Embryonic facial prominence (tissue), 1 donor: ENCODE measurements around the gene ZBTB2.

Experiments
- DNase-seq: peaks from one replicate; pipeline ENCODE4 v3.0.0-alpha.2; 2016; ENCODE audit errors: extremely low spot score

The ZBTB2 gene, protein sequence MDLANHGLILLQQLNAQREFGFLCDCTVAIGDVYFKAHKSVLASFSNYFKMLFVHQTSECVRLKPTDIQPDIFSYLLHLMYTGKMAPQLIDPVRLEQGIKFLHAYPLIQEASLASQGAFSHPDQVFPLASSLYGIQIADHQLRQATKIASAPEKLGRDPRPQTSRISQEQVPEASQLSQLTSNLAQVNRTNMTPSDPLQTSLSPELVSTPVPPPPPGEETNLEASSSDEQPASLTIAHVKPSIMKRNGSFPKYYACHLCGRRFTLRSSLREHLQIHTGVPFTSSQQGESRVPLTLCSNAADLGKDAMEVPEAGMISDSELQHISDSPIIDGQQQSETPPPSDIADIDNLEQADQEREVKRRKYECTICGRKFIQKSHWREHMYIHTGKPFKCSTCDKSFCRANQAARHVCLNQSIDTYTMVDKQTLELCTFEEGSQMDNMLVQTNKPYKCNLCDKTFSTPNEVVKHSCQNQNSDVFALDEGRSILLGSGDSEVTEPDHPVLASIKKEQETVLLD

DNA sequence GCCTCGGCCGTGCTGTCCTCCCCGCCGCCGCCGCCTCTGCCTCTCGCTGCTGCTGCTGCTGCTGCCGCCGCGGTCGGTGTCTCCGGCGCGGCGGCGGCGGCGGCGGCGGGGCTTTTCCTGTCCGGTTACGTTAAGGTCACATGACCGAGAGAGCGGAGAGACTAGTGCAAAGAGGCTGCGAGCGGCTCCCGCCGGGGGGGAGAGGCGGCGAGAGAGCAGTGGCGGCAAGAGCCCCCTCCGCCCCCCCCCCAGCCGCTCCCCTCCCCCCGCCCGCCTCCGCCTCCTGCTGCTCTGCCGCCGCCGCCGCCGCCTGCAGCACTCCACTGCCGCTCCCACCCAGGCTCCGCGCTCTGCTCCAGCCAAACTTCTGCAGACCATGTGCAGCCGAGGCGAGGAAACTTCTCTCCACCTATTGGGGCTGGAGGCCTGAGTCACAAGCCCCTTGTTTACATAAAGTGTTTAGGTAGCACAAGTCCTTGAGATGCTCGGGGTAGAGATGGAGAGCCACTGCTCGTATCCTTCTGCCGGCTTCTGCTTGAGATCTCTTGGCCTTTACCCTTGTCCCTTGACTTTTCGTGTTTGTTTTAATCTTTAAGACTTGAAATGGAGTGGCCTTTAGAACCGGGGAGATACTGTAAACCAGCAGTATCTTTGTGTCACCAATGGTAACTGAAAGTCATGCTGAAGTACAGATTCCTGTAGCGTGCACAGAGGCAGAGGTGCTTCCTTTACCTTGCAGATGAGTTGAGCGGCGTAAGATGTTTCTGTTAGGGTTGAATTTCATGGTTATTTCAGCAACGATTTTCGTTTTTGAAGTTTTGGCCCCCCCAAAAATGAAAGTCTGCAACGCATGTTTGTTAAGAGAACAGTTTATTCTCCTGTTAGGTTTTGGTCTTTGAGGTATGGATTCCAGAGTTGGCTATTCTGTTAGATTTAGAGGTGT is at the start of gene ZBTB2:
Gene ZBTB2 (minus strand): TSS at position 89 of the 943 bp plus-strand sequence. CDS start 17,922 bp downstream, outside the sequence.
- peak; percentile 52 for DNase-seq

DNA sequence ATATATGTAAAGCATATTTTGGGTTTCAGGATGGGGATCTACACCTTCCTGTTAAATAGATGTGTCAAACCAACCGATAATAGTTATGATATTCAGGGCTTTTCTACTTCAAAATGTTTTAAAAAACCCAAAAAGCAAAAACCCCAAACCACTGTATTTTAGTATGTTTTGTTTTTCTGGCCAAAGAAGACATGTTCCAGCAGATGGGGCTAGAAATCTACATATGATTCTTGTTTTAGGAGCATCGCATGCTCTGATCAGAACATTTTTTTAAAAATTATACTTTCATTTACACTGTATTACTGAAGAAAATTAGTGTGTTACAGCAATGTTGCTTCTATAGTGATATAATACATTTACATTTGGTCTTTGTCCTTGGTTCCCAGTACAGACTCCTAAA is 49.6 kb upstream of the ZBTB2 start:
- no peak for DNase-seq

DNA sequence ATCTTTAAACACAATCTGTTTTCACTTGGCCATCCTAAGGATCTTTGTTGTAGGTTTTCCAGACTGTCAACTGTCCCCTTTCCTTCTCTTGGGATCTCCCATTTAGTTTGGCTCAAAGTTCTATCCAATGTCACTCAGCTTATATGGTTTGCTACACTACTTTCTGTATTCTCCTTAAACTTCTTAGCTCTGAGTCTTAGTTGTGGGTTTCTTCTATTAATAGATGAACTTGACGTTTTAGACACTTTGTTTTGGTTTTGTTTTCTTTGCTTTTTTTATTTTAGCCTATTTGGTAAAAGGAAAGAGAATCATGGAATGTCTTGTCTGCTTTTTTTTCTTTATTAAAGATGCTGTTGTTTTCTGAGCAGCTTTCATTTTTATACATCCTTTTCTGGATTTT is 49.1 kb upstream of the ZBTB2 start:
- DNase-seq: no peak

DNA sequence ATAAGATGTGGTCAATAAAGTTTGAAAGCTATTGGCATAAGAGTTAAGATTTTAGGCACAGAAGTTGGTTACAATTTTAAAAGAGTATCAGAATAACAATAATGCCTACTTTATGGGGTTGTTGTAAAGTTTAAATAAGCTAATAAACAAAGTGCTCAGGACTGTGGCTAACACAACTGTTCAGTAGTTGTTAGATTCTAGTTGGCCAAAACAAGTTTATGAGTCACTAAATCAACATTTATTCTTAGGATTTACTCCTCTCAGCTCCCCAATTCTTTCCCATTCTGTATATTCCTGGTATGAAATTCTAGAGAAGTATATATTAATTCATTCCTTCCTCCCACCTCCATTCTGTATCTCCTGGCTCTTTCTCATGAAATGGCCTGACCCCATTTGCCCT is 46.0 kb upstream of the ZBTB2 start:
- no peak for DNase-seq

DNA sequence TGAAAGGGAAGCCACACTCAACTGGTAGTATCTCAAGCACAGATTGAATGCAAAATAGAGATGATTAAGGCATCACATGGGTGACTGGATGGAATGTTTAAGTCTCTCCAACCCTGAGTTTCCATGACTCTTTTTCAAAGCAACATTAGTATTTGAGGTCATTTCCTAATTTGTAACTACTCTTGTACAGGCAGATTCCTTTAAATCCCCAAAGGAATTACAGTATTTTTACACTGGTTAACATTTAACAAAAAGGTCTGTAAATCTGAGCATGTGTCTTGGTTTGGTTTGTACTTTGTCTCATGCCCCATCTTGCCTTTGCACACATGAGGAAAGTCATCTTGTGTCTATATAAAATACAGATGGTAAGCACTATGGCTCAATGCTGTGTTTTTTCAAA is 45.4 kb upstream of the ZBTB2 start:
- no peak for DNase-seq

DNA sequence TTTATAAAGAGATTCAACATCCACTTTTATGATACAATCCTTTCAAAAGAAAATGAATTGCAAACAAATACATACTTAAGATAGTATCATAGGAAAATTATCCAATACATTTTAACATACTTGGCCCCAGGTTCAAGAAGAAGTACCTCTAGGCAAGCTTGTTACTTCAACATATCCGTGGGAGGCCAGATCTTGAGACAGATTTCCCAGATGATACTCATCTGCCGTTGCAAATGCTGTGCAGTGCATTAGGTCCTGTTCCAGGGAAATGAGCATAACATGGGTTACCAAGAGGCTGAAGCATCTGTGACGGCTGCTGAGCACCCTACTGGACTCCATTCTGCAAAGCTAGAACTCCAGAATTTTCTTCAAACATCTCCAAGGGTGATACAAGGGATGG is 44.9 kb upstream of the ZBTB2 start:
- DNase-seq: no peak

DNA sequence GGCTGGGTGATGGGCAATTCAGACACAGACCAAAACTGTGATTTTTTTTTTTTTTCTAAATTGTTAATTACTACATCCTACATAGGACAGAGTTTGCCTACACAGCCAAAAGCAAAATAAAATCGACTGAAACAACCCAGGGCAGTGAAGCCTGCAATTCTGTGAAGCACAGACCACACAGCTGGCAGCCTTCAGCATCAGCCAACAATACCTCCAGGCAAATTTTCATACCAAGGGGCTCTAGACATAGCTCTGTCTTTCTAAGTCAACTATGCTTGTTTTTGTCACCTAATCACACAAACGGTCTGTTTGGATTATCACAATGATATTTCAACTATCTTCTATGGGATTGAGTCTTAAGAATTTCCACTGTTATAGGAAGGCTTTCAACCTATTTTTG is 43.0 kb upstream of the ZBTB2 start:
- DNase-seq: no peak

DNA sequence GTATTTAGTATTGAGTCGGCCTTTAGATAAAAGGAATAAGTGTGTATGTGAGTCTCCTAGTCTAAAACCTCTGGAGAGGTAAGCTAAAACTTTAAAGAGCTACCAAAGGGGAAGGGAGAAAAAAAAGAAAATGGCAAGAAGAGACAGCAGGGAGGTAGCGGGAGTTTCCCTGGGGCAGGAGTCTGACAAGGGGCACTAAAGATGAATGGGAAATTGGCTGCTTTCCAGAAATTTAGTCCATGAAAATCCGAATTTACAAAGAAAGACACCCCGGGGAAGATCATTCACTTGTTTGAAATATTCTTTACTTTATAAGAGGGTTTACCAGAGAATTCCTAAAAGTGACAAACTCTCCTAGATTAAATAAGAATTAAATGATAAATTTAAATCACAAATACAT is 41.3 kb upstream of the ZBTB2 start:
- no peak for DNase-seq

DNA sequence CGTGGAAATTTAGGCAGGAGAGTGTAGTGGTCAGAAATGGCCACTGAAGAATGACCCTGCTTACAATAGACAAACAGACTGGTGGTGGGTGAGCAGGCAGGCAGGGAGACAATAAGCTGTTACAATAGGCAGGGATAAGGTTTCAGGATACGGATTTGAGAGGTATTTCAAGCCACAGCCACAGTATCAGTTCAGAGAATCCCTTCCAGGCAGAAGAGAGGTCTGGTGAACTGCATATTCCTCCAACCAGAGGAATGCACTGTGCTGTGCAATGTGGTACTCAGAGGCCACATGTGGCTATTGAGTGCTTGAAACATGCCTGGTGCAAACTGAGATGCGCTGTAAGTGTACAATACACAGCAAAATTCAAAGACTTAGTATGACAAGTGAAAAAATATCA is 40.0 kb upstream of the ZBTB2 start:
- no peak for DNase-seq

DNA sequence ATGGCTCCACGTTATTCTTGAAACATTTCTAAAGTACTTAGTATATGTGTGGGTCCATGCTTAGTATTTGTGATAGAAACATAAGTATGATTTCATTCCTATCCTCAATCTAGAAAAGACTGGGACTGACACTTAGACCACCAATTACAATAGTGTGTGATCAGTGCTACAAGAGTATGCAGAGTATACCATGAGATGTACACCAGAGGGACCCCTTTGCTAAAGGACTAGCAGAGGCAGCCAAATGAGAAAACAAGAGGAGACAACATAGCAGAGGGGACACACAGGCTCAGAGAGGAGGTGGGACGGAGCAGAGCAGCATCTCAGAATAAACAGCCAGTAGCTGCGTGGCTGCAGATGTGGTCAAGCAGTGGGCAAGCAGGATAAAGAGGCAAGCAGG is 39.5 kb upstream of the ZBTB2 start:
- DNase-seq: no peak

DNA sequence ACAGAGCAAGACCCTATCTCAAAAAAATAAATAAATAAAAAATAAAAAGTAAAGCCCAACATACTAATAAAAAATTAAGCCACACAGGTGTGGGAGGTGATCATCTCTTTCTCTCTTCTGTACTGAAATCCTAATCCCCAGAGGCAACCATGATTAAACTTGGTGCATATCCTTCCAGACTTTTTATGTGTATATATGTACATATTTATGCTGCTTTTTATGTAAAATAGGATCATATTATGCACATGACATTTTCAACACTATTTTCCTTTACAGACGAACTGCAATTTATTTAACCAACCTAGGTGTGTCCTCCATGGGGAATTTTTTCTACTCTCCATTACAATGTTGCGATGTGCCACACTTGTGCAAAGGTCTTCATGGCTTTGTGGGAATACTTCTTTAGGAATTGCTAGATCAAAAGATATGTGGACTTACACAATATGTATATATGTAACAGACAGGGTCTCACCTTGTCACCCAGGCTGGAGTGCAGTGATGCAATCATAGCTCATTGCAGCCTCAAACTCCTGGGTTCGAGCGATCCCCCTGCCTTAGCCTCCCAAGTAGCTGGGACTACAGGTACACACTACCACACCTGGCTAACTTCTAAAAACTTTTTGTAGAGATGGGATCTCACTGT is 36.9 kb upstream of the ZBTB2 start:
- DNase-seq: no peak

DNA sequence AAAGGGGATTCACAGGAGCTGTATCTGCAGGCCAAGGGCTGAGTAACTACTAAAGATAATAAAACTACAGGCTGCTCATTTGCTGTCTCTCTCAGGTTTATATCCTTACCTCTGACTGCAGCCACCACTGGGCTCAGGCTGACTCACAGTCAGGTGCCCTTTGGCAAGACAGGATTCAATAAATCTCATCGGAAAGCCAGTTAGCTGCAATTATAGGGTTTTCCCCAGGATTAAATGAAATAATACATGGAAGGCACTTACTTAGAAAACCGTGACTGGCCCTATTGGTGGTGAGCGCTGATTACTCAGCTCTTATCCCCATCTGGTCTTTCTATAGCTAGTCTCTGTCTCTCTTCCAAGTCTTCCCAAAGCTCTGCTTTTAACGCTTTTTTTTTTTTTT is 34.2 kb upstream of the ZBTB2 start:
- no peak for DNase-seq

DNA sequence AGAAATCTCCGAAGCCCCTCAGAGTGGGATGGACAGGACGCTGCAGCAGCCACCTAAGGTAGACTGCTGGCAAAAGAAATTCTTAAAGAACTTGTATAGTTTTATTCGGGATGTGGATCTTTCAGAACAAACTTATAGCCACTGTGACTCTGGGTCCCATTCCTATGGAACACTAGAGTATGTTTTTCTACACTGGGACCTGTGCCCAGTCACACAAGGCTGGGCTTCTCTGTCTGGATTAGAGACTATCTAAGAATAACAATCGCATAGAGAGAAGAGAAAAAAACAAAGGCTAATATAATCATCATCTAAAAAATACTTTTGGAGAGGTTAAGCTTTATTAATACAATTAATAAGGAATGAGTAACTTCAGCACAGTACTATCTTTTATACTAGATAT is 31.6 kb upstream of the ZBTB2 start:
- DNase-seq: no peak

DNA sequence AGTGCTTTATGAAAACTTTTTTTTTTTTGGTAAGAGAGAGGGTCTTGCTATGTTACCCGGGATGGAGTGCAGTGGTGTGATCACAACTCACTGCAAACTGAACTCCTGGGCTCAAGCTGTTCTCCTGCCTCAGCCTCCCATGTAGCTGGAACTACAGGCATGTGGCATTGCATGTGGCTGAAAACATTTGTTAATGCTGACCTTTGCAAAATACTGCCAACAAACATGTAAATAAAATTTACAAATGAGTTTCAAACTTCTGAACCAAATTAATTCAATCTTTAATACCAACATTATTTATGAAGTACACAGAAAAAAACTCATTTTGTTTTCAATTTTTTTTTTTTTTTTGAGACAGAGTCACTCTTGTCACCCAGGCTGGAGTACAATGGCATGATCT is 26.1 kb upstream of the ZBTB2 start:
- DNase-seq: no peak

DNA sequence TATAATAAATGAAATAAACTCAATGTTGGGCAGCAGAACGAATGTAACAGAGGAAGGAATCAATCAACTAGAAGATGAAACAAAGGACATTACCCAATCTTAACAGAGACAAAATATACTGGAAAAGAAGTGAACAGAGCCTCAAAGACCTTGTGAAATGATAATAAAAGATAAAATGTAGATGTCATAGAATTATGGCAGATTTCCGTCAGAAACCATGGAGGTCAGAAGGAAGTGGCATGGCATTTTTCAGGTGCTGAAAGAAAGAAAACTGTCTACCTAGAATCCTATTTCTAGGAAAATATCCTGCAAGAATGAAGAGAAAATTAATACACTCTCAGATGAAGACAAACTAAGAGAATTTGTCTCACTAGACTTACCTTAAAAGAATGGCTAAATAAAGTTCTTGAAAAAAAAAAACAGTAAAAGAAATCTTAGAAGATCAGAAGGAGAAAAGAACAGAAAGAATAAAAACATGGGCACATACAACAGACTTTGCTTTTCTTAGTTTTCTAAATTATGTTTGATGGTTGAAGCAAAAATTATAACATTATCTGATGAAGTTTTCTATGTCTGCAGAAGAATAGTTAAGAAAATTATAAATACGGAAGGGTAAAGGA is 23.4 kb upstream of the ZBTB2 start:
- no peak for DNase-seq

DNA sequence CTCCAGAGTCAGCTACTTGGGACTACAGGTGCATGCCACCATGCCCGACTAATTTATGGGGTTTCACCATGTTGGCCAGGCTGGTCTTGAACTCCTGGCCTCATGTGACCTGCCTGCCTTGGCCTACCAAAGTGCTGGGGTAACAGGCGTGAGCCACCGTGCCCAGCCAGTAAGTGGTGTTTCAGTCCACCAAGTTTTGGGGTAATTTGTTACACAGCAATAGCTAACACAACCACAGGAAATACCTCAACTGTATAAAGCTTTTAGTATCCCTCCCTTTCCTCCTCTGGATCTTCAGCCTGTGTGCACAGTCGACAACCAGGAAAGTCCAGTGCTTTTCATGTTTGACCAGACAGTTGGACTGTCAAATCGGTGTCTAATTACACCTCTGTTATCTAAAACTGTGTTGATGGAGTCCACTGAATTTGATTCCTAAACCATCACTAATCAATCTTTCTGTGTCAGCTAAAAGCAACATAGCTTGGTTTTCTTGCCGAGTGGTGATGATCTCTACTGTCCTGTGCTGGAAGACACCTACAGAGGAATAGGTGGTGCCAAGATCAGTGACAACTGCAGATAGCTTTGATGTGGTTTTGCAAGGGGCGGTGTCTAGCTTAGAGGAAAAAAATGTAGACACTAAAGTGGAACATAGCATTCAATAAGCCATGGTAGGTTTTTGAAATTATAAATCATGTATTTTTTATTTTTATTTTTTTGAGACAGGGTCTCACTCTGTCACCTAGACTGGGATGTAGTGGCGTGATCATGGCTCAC is 22.2 kb upstream of the ZBTB2 start:
- DNase-seq: no peak

DNA sequence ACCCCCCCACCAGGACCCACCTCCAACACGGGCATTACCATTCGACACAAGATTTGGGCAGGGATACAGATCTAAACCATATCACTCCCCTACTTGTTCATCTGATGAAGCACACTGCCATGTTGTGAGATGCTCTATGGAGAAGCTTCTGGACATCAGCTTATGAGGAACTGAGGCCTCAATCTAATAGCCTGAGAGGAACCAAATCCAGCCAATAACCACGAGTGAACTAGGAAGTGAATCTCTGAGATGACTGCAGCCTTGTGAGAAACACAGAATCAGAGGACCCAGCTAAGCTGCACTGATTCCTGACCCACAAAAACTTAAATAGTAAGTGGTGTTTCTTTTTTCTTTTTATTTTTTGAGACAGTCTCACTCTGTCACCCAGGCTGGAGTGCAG is 21.6 kb upstream of the ZBTB2 start:
- no peak for DNase-seq

DNA sequence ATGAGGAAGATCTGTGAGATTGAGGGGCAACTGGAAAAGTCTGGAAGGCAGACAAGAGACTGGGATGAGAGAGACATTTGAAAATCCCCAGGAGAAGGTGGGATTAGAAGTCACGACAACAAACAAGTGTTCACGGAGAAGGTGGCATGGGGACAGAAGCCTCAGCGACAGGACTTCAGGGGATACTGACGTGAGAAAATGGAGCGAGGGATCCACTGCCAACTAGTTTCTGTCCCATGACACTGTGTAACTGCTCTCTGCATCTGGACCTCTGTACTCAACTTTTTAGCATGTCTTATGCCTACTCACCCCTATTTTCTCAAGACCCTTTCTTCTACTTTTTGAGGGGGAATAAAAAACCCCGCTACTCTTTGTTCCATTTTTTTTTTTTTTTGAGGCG is 18.3 kb upstream of the ZBTB2 start:
- DNase-seq: no peak

DNA sequence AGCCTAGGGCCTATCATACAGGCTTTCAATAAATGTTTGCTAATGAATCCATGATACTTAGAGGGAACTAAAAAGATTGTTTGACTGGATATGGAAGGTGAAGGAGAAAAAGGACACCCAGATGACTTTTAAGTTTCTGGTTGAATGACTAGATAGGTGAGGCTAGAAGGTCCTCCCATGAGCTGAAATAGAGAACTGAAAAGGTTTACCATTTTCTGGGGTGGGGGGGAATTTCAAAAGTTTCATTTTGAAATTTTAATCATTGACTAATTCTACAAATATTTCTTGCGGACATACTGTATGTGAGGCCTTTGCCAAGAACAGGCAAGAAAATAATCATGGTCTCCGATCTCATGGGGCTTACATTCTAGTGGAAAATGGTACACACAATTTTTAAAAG is 17.9 kb upstream of the ZBTB2 start:
- no peak for DNase-seq

DNA sequence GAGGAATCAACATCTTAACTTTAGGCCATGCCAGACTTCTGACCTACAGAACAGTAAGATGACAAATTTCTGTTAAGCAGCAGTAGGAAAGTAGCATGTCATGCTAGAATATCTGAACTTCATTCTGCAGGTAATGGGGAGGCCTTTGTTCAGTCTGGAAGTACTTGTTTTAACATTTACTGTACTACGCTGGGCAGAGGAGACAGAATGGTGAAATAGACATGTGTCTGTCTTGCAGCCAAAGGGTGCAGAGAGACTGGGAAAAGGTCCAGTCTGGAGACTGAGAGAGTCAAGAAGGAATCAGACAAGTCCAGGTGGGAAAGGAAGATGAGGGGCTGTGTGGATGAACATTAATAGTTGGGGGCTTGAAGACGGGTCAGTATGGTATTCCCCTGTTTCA is 17.5 kb upstream of the ZBTB2 start:
- no peak for DNase-seq

DNA sequence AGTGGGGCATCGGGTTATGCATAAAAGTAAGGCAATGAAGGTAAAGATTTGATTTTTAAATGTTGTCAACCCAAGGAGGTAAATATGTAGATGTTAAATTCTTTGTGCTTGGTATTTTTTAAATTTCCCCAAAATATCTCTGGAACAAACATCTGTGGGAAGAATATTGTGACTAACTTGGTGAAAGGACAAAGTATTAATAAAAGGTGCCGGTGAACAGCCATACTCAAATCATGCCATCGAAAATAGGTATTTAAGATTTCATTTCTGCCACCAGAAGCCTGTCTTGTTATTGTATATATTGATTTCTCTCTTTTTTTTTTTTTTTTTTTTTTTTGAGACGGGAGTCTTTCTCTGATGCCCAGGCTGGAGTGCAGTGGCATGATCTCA is 12.6 kb upstream of the ZBTB2 start:
- no peak for DNase-seq
